Mesenchymal stem cell (in vitro differentiated cells and primary cell): ENCODE results near the gene ZGPAT.

Experiments
- DNase-seq: peaks from one replicate; pipeline ENCODE4 v3.0.0-alpha.2; 2013
- H2AFZ ChIP-seq: one replicate; pipeline ENCODE4 v1.6.1; 2013; ENCODE audit warnings: low read depth, mild to moderate bottlenecking, control low read depth, inconsistent platforms, low read length, moderate library complexity
- H2AK5ac ChIP-seq: 2 replicates; pipeline ENCODE4 v1.6.1; 2013; ENCODE audit warnings: low read length, moderate library complexity, mild to moderate bottlenecking, inconsistent platforms; ENCODE audit not compliant: severe bottlenecking
- H2BK120ac ChIP-seq: one replicate; pipeline ENCODE4 v1.6.1; 2013; ENCODE audit warnings: low read depth, mild to moderate bottlenecking, inconsistent platforms, low read length, moderate library complexity
- H2BK12ac ChIP-seq, 2 experiments: one replicate each; pipeline ENCODE4 v1.6.1; 2013; ENCODE audit warnings: inconsistent platforms in 2 of 2, low read length in 2 of 2, mild to moderate bottlenecking in 2 of 2, moderate library complexity in 2 of 2, control low read depth in 1 of 2
- H2BK15ac ChIP-seq: one replicate; pipeline ENCODE4 v1.6.1; 2013; ENCODE audit warnings: mild to moderate bottlenecking, low read depth, inconsistent platforms; ENCODE audit not compliant: poor library complexity, severe bottlenecking
- H2BK5ac ChIP-seq: 2 replicates; pipeline ENCODE4 v1.6.1; 2013; ENCODE audit warnings: low read depth, mild to moderate bottlenecking, low read length, control low read depth, inconsistent platforms; ENCODE audit not compliant: poor library complexity, severe bottlenecking
- H3K14ac ChIP-seq, 2 experiments: one replicate each; pipeline ENCODE4 v1.6.1; 2013; ENCODE audit warnings: inconsistent platforms in 2 of 2, low read length in 2 of 2, control low read depth in 1 of 2, mild to moderate bottlenecking in 1 of 2, moderate library complexity in 1 of 2
- H3K18ac ChIP-seq, 2 experiments: one replicate each; pipeline ENCODE4 v1.6.1; 2013; ENCODE audit warnings: inconsistent platforms in 2 of 2, low read length in 2 of 2, control low read depth in 1 of 2, low read depth in 1 of 2, mild to moderate bottlenecking in 1 of 2
- H3K23ac ChIP-seq, 2 experiments: one replicate each; pipeline ENCODE4 v1.6.1; 2013; ENCODE audit warnings: inconsistent platforms in 2 of 2, low read length in 2 of 2, mild to moderate bottlenecking in 2 of 2, moderate library complexity in 2 of 2, control low read depth in 1 of 2
- H3K27ac ChIP-seq: 2 replicates; pipeline ENCODE4 v1.5.1; 2013; ENCODE audit warnings: mild to moderate bottlenecking, moderate library complexity, low read length, control low read depth, inconsistent platforms; ENCODE audit not compliant: poor library complexity, severe bottlenecking
- H3K27me3 ChIP-seq, 2 experiments: 2 replicates each; pipeline versions ENCODE4 v1.6.1 to v1.7.0; 2013; ENCODE audit warnings: low read length in 2 of 2, mild to moderate bottlenecking in 2 of 2, moderate library complexity in 2 of 2, control low read depth in 1 of 2, inconsistent platforms in 1 of 2; ENCODE audit not compliant: control insufficient read depth in 1 of 2, insufficient read depth in 1 of 2
- H3K36me3 ChIP-seq, 2 experiments: 2 replicates each; pipeline versions ENCODE4 v1.6.1 to v1.7.0; 2013; ENCODE audit warnings: low read length in 2 of 2, control low read depth in 1 of 2, inconsistent platforms in 1 of 2, low read depth in 1 of 2, mild to moderate bottlenecking in 1 of 2; ENCODE audit not compliant: insufficient read depth in 2 of 2, control insufficient read depth in 1 of 2
- H3K4ac ChIP-seq, 2 experiments: one replicate each; pipeline ENCODE4 v1.6.1; 2013; ENCODE audit warnings: inconsistent platforms in 2 of 2, low read length in 2 of 2, mild to moderate bottlenecking in 2 of 2, moderate library complexity in 2 of 2, control low read depth in 1 of 2, low read depth in 1 of 2
- H3K4me1 ChIP-seq: 2 replicates; pipeline ENCODE4 v1.6.1; 2013; ENCODE audit warnings: low read depth, low read length, control low read depth; ENCODE audit not compliant: control insufficient read depth, insufficient read depth
- H3K4me2 ChIP-seq: 2 replicates; pipeline ENCODE4 v1.6.1; 2013; ENCODE audit warnings: low read length, mild to moderate bottlenecking, inconsistent platforms; ENCODE audit not compliant: poor library complexity, severe bottlenecking
- H3K4me3 ChIP-seq, 2 experiments: 2 replicates each; pipeline versions ENCODE4 v1.5.1 to v1.7.0; 2013; ENCODE audit warnings: low read length in 2 of 2, mild to moderate bottlenecking in 2 of 2, control low read depth in 1 of 2, low read depth in 1 of 2; ENCODE audit not compliant: insufficient read depth in 1 of 2
- H3K79me1 ChIP-seq: replicated peaks from 2 replicates; pipeline ENCODE4 v1.6.1; 2013; ENCODE audit warnings: mild to moderate bottlenecking, control low read depth, low read length, inconsistent platforms; ENCODE audit not compliant: poor library complexity, severe bottlenecking
- H3K9ac ChIP-seq: 2 replicates; pipeline ENCODE4 v1.7.0; 2013; ENCODE audit warnings: mild to moderate bottlenecking, low read length, moderate library complexity
- H3K9me3 ChIP-seq: 2 replicates; pipeline ENCODE4 v1.7.0; 2013; ENCODE audit warnings: mild to moderate bottlenecking, low read length; ENCODE audit not compliant: control insufficient read depth
- H4K8ac ChIP-seq: one replicate; pipeline ENCODE4 v1.6.1; 2013; ENCODE audit warnings: inconsistent platforms, mild to moderate bottlenecking, low read length, moderate library complexity
- H4K91ac ChIP-seq: one replicate; pipeline ENCODE4 v1.6.1; 2013; ENCODE audit warnings: mild to moderate bottlenecking, low read length, inconsistent platforms
- WGBS: methylation state at CpG from one replicate; pipeline ENCODE4 v1.1.7; 2013; ENCODE audit warnings: mixed read lengths; 5-methylcytosine and 5-hydroxymethylcytosine counted together

Gene ZGPAT

DNA sequence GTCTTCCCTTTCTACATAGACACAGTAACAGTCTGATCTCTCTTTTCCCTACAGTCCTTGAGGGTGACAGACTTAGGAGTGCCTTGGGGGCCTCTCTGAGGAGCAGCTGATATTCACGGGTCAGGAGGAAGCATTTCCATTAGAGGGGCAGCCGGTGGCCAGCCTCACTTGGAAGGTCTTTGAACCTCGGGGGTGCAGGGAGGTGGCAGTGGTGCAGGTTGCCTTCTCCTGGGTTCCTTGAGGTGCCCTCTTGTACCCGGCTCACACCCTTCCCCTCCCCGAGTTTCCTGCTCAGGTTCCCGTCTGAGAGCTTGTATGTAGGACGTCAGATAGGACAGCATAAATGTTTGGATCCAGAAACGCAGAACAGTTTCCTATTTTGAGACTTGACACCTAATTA, 47.2 kb upstream of the ZGPAT start:
- no peak overlapping the region for H3K27ac ChIP-seq
- no peak overlapping the region for H2BK120ac ChIP-seq
- H3K4me2 ChIP-seq = no peak overlapping the region
- no peak overlapping the region for H3K4ac ChIP-seq
- H4K91ac ChIP-seq = no peak overlapping the region
- no peak overlapping the region for H3K23ac ChIP-seq
- peaks cover 52% of the 10 kb centered on the region for H3K79me1 ChIP-seq
- no peak overlapping the region for H3K18ac ChIP-seq
- H3K14ac ChIP-seq = no peak overlapping the region
- H2BK15ac ChIP-seq = no peak overlapping the region
- H2BK5ac ChIP-seq = no peak overlapping the region
- H4K8ac ChIP-seq = no peak overlapping the region
- H3K4me1 ChIP-seq = peaks cover 16% of the 10 kb centered on the region
- H2BK12ac ChIP-seq = no peak overlapping the region
- no peak overlapping the region for H2AFZ ChIP-seq
- peaks cover 43 to 51% of the 10 kb centered on the region in 2 experiments for H3K36me3 ChIP-seq
- 95% methylated on average over 8 of the region's 8 CpGs for WGBS
- no peaks in the 10 kb centered on the region for H3K9me3 ChIP-seq
- DNase-seq = no peak
- H3K27me3 ChIP-seq = no peaks in the 10 kb centered on the region
- no peak overlapping the region for H3K9ac ChIP-seq
- no peak overlapping the region for H3K4me3 ChIP-seq
- no peak overlapping the region for H2AK5ac ChIP-seq

DNA sequence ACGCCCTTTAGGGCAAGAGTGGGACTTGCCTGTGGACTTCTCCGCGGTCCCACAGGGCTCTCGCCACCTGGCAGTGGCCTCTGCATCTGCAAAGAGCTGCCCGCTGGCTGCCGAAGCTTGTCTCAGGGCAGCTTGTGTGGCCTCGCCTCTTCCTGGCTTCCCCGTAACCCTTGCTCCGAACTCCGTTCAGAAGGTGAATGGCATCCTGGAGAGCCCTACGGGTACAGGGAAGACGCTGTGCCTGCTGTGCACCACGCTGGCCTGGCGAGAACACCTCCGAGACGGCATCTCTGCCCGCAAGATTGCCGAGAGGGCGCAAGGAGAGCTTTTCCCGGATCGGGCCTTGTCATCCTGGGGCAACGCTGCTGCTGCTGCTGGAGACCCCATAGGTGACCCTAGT, 46.7 kb upstream of the ZGPAT start:
- no peak overlapping the region for H2BK15ac ChIP-seq
- H3K36me3 ChIP-seq = peaks cover 48 to 56% of the 10 kb centered on the region in 2 experiments
- 97% methylated on average over 22 of the region's 22 CpGs for WGBS

DNA sequence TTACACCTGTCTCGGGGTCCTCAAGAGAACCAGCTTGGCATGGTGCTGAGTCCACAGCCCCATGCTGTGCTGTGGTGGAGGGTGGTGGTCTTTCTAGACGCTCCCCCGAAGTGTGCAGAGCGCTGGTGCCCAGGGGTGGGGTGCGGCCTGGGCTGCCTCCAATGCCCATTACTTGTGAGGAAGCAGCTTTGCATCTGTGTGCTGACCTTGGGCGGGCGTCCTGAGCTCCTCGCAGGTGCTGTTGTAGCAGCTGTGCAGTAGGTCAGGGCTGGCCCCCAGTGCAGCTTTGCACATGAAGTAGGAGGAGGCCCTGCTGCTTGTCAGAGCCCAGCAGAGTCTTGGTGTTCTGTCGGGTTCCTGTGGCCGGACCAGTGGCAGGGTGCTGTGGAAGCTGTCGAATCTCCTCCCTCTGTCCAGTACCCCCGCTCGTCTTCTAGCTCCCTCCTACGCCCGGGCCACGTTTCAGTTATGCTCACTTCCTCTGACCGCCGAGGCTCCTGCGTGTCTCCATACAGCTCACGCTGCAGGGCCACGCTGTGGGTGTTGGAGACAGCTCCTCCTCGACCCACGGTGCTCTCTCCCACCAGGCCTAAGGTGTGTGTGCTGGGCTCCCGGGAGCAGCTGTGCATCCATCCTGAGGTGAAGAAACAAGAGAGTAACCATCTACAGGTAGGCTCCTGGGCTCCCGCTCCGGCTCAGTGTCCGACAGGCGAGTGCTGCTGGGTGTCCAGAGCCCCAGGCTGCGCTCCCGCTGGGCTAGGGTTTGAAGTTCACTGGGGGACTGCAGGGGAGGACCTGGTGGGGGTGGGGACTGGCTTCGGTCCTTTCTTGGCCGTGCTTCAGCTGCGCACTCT, 45.7 kb upstream of the ZGPAT start:
- Histone ChIP-seq H3K36me3 (peaks cover 55 to 65% of the 10 kb centered on the region in 2 experiments), H3K4me1 (peaks cover 15% of the 10 kb centered on the region), H2AK5ac (no peak overlapping the region), H3K4ac (no peak overlapping the region), H2BK5ac (no peak overlapping the region), H4K91ac (no peak overlapping the region), H3K14ac (no peak overlapping the region), H2BK12ac (no peak overlapping the region), H3K23ac (no peak overlapping the region), H3K4me2 (no peak overlapping the region), H3K4me3 (no peak overlapping the region), H3K9ac (no peak overlapping the region), H3K79me1 (peaks cover 57% of the 10 kb centered on the region), H3K27me3 (no peaks in the 10 kb centered on the region), H2BK15ac (no peak overlapping the region), H3K18ac (no peak overlapping the region), H3K9me3 (no peaks in the 10 kb centered on the region), H4K8ac (no peak overlapping the region), H2AFZ (no peak overlapping the region), H2BK120ac (no peak overlapping the region), H3K27ac (no peak overlapping the region)
- 97% methylated on average over 31 of the region's 33 CpGs for WGBS
- DNase-seq = no peak

More for the DNA sequence above, 46.7 kb upstream of the ZGPAT start:
- H3K79me1 ChIP-seq = peaks cover 56% of the 10 kb centered on the region
- H3K4me3 ChIP-seq = no peak overlapping the region
- no peak overlapping the region for H3K14ac ChIP-seq
- no peak overlapping the region for H4K8ac ChIP-seq
- no peak overlapping the region for H2BK120ac ChIP-seq
- no peak overlapping the region for H3K23ac ChIP-seq
- peaks cover 16% of the 10 kb centered on the region for H3K4me1 ChIP-seq
- no peak overlapping the region for H3K18ac ChIP-seq
- H3K9ac ChIP-seq = no peak overlapping the region
- no peaks in the 10 kb centered on the region for H3K27me3 ChIP-seq
- no peak overlapping the region for H2BK5ac ChIP-seq
- DNase-seq = no peak
- H4K91ac ChIP-seq = no peak overlapping the region
- H2AK5ac ChIP-seq = no peak overlapping the region
- no peak overlapping the region for H3K27ac ChIP-seq
- no peak overlapping the region for H2BK12ac ChIP-seq
- H2AFZ ChIP-seq = no peak overlapping the region
- no peak overlapping the region for H3K4me2 ChIP-seq
- no peak overlapping the region for H3K4ac ChIP-seq
- H3K9me3 ChIP-seq = no peaks in the 10 kb centered on the region

DNA sequence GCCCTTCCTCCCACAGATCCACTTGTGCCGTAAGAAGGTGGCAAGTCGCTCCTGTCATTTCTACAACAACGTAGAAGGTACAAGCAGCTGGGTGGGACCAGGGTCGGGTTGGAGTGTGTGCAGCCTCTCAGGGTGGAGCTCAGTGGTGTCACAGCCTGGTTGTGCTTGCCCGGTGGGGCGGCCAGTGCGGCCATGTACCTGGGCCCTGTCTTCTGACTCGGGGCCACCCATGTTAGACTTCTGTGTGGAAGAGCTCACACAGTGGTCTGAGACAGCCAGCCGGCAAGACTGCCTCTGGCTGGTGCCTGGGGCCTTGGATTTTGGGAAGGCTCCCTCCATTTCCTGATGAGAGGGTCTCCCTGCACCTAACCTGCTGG, 45.0 kb upstream of the ZGPAT start:
- Histone ChIP-seq H3K9me3 (no peaks in the 10 kb centered on the region), H3K4me1 (peaks cover 9% of the 10 kb centered on the region), H3K23ac (no peak overlapping the region), H2BK12ac (no peak overlapping the region), H2BK15ac (no peak overlapping the region), H2BK120ac (no peak overlapping the region), H4K8ac (no peak overlapping the region), H3K4me2 (no peak overlapping the region), H3K79me1 (peaks cover 60% of the 10 kb centered on the region), H3K4me3 (no peak overlapping the region), H3K9ac (no peak overlapping the region), H3K27me3 (no peaks in the 10 kb centered on the region), H4K91ac (no peak overlapping the region), H3K4ac (no peak overlapping the region), H3K27ac (no peak overlapping the region), H2AFZ (no peak overlapping the region), H2BK5ac (no peak overlapping the region), H2AK5ac (no peak overlapping the region), H3K36me3 (peaks cover 61 to 71% of the 10 kb centered on the region in 2 experiments), H3K14ac (no peak overlapping the region), H3K18ac (no peak overlapping the region)
- WGBS = 93% methylated on average over 9 of the region's 9 CpGs
- no peak for DNase-seq
